Uterus (tissue), 4 donors: ENCODE results near the gene ZP4. TPM values are rescaled to one million over a fixed set of nuclear protein-coding genes. Genes with fewer than 3 reads are reported as not detected.

Source experiments
- DNase-seq, 2 donors: peaks; one replicate each; pipeline ENCODE4 v3.0.0-alpha.2; 2019 to 2020
- H3K27ac ChIP-seq, 2 donors: fragments of 200-600 bp; sonication (generic); 1 replicate in 1 of 2; 2 replicates in 1 of 2; pipeline ENCODE4 v1.5.1; 2016 to 2018
- H3K27me3 ChIP-seq, 2 donors: fragments of 200-600 bp; sonication (generic); one replicate each; pipeline ENCODE4 v1.5.1; 2018 to 2019; ENCODE audit warnings: control low read depth in 1 of 2
- H3K36me3 ChIP-seq, 2 donors: fragments of 200-600 bp; sonication (generic); one replicate each; pipeline ENCODE4 v1.5.1; 2019; ENCODE audit warnings: control low read depth in 1 of 2
- H3K4me1 ChIP-seq, 2 donors: fragments of 200-600 bp; sonication (generic); one replicate each; pipeline ENCODE4 v1.5.1; 2018 to 2019; ENCODE audit warnings: control low read depth in 1 of 2
- H3K4me3 ChIP-seq, 2 donors: fragments of 200-600 bp; sonication (generic); 1 replicate in 1 of 2; 2 replicates in 1 of 2; pipeline ENCODE4 v1.5.1; 2018 to 2019; ENCODE audit warnings: mild to moderate bottlenecking in 1 of 2
- H3K9me3 ChIP-seq, 2 donors: fragments of 200-600 bp; sonication (generic); one replicate each; pipeline ENCODE4 v1.5.1; 2019; ENCODE audit warnings: control low read depth in 1 of 2
- CTCF ChIP-seq, 4 experiments: fragments of 200-600 bp in 2 of 4; fragments of 450-650 bp in 2 of 4; sonication (generic) in 2 of 4; IDR thresholded peaks; one replicate each; pipeline ENCODE4 v1.5.1; 2016 to 2019; ENCODE audit warnings: antibody characterized with exemption in 4 of 4, mild to moderate bottlenecking in 2 of 4, moderate library complexity in 1 of 4
- POLR2A ChIP-seq, 2 donors: fragments of 450-650 bp; IDR thresholded peaks; one replicate each; pipeline ENCODE4 v1.6.1; 2016; ENCODE audit warnings: antibody characterized with exemption in 2 of 2, mild to moderate bottlenecking in 1 of 2, moderate library complexity in 1 of 2
- intact Hi-C: fragments of 100-400 bp; cut with DNase I; formaldehyde crosslinking; loops from one replicate; pipeline ENCODE4 v1.15.1; 2023; ENCODE audit warnings: low total_unique reads
- total RNA-seq, 4 donors: library from RNA; depleted of rRNA in 3 of 4; stranded (reverse); fragments of >200 nt in 3 of 4; gene quantifications; one replicate each; pipeline versions ENCODE4 v1.1.0 to v1.2.4, GENCODE V29; 2014 to 2023
- donor health status: DM: yes; HTN: yes; CAD: no.

Gene ZP4
- total RNA-seq, 4 donors from 2014 or later = not detected

- TF ChIP-seq CTCF (IDR thresholded peaks at IDR 0.05) (no peak), POLR2A (IDR thresholded peaks at IDR 0.05) (no peak)
- intact Hi-C loops = no loop called here
- no peaks in the 10 kb centered on the region for H3K36me3 ChIP-seq
- no peaks in the 10 kb centered on the region for H3K27me3 ChIP-seq
- no peaks in the 10 kb centered on the region for H3K4me1 ChIP-seq
- H3K9me3 ChIP-seq = no peaks in the 10 kb centered on the region
- H3K27ac ChIP-seq = no peak overlapping the region
- DNase-seq = no peak
- H3K4me3 ChIP-seq = no peak overlapping the region
These were observed 56.7 kb downstream of the ZP4 start for GRCh38 chr1:237834048-237834447.

DNA sequence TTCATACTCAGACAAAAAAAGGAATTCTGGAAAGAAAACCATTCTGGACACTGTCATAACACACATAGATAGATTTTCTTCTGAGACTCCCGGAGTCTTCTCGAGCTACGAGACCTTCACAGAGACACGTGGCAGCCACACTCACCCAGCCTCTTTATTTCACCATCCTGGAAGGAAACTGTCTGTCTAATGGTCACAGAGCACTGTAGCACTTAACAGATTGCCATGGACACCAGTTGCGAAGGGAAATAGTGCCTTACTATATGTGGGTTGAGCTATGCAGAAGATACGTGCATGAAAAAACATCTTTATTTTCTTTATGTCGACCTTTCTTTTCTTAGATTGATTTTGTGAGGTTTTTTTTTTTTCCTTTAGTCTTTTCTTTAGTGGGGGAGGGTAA, 57.9 kb downstream of the ZP4 start:
- no peak overlapping the region for H3K4me3 ChIP-seq
- no peak for DNase-seq
- no peaks in the 10 kb centered on the region for H3K9me3 ChIP-seq
- no peaks in the 10 kb centered on the region for H3K36me3 ChIP-seq
- no peak overlapping the region for H3K27ac ChIP-seq
- TF ChIP-seq POLR2A (IDR thresholded peaks at IDR 0.05) = no peak
- TF ChIP-seq CTCF (IDR thresholded peaks at IDR 0.05) = no peak
- no peaks in the 10 kb centered on the region for H3K4me1 ChIP-seq
- intact Hi-C loops = no loop called here
- no peaks in the 10 kb centered on the region for H3K27me3 ChIP-seq
